ENCODE data around the gene TRIM42.

Gene TRIM42

GRCh38 chr3:140710711-140711389 is 33.0 kb downstream of the TRIM42 start:
- DNase-seq (ENCODE audit: low read depth, low spot score), result no peak

- no peak for DNase-seq (ENCODE audit: low read depth, low spot score)
Measured at GRCh38 chr3:140711390-140712035, 33.6 kb downstream of the TRIM42 start.

- no peak for DNase-seq (ENCODE audit: low read depth, low spot score)
Measured at GRCh38 chr3:140712301-140712700, 34.4 kb downstream of the TRIM42 start.

- no peak for DNase-seq (ENCODE audit: low read depth, low spot score)
Measured at GRCh38 chr3:140715035-140715434, 37.2 kb downstream of the TRIM42 start.

- DNase-seq (ENCODE audit: low read depth, low spot score), result no peak
Measured at GRCh38 chr3:140717921-140718320, 40.1 kb downstream of the TRIM42 start.

- no peak for DNase-seq (ENCODE audit: low read depth, low spot score)
Measured at GRCh38 chr3:140719841-140720614, 42.2 kb downstream of the TRIM42 start.

GRCh38 chr3:140723576-140723975 is 45.7 kb downstream of the TRIM42 start:
- DNase-seq (ENCODE audit: low read depth, low spot score), result no peak

- DNase-seq (ENCODE audit: low read depth, low spot score), result no peak
Measured at GRCh38 chr3:140724856-140725812, 47.3 kb downstream of the TRIM42 start.

GRCh38 chr3:140726066-140726465 is 48.2 kb downstream of the TRIM42 start:
- no peak for DNase-seq (ENCODE audit: low read depth, low spot score)

- DNase-seq (ENCODE audit: low read depth, low spot score), result no peak
Measured at GRCh38 chr3:140727886-140728285, 50.0 kb downstream of the TRIM42 start.

GRCh38 chr3:140731440-140732119 is 53.7 kb downstream of the TRIM42 start:
- no peak for DNase-seq (ENCODE audit: low read depth, low spot score)

GRCh38 chr3:140733623-140734022 is 55.8 kb downstream of the TRIM42 start:
- no peak for DNase-seq (ENCODE audit: low read depth, low spot score)

GRCh38 chr3:140736863-140737460 is 59.1 kb downstream of the TRIM42 start:
- DNase-seq (ENCODE audit: low read depth, low spot score), result no peak

GRCh38 chr3:140742116-140742515 is 64.3 kb downstream of the TRIM42 start:
- no peak for DNase-seq (ENCODE audit: low read depth, low spot score)

GRCh38 chr3:140748171-140748570 is 70.3 kb downstream of the TRIM42 start:
- DNase-seq (ENCODE audit: low read depth, low spot score), result no peak

GRCh38 chr3:140748903-140749302 is 71.0 kb downstream of the TRIM42 start:
- no peak for DNase-seq (ENCODE audit: low read depth, low spot score)
